HUES48 (cell line): ENCODE data around the gene SLC66A1.

Experiments used
- H3K27ac ChIP-seq: one replicate; pipeline ENCODE4 v1.7.0; 2013; ENCODE audit warnings: low read depth, low read length, inconsistent platforms
- H3K27me3 ChIP-seq: 2 replicates; pipeline ENCODE4 v1.6.1; 2013; ENCODE audit warnings: mild to moderate bottlenecking, low read length; ENCODE audit not compliant: control insufficient read depth, insufficient read depth
- H3K36me3 ChIP-seq: 2 replicates; pipeline ENCODE4 v1.6.1; 2013; ENCODE audit warnings: low read length; ENCODE audit not compliant: control insufficient read depth, insufficient read depth
- H3K4me1 ChIP-seq: 2 replicates; pipeline ENCODE4 v1.6.1; 2013; ENCODE audit warnings: mild to moderate bottlenecking, low read length; ENCODE audit not compliant: control insufficient read depth, insufficient read depth
- H3K4me3 ChIP-seq: 2 replicates; pipeline ENCODE4 v1.5.1; 2013; ENCODE audit warnings: mild to moderate bottlenecking, low read depth, low read length
- H3K9ac ChIP-seq: 2 replicates; pipeline ENCODE4 v1.6.1; 2013; ENCODE audit warnings: mild to moderate bottlenecking, low read depth, low read length, moderate library complexity
- H3K9me3 ChIP-seq: 2 replicates; pipeline ENCODE4 v1.6.1; 2013; ENCODE audit warnings: low read length; ENCODE audit not compliant: control insufficient read depth, insufficient read depth

Gene SLC66A1

GRCh38 chr1:19343617-19344350, 31.7 kb downstream of the SLC66A1 start:
- Histone ChIP-seq H3K4me3 (no peak overlapping the region), H3K9ac (no peak overlapping the region), H3K27ac (no peak overlapping the region), H3K4me1 (peaks cover 5% of the 10 kb centered on the region; the same call in 1 of the 2 replicates), H3K36me3 (peaks cover 45% of the 10 kb centered on the region), H3K27me3 (no peaks in the 10 kb centered on the region), H3K9me3 (no peaks in the 10 kb centered on the region)

GRCh38 chr1:19344372-19344810, 32.3 kb downstream of the SLC66A1 start:
- peaks cover 49% of the 10 kb centered on the region for H3K36me3 ChIP-seq
- H3K27me3 ChIP-seq, result no peaks in the 10 kb centered on the region
- no peak overlapping the region for H3K9ac ChIP-seq
- H3K9me3 ChIP-seq, result no peaks in the 10 kb centered on the region
- peaks cover 5% of the 10 kb centered on the region; the same call in 1 of the 2 replicates for H3K4me1 ChIP-seq
- no peak overlapping the region for H3K27ac ChIP-seq
- no peak overlapping the region for H3K4me3 ChIP-seq

- Histone ChIP-seq H3K4me3 (no peak overlapping the region), H3K9ac (no peak overlapping the region), H3K9me3 (no peaks in the 10 kb centered on the region), H3K36me3 (peaks cover 53% of the 10 kb centered on the region), H3K4me1 (peaks cover 5% of the 10 kb centered on the region; the same call in 1 of the 2 replicates), H3K27ac (no peak overlapping the region), H3K27me3 (no peaks in the 10 kb centered on the region)
These were observed 32.7 kb downstream of the SLC66A1 start for GRCh38 chr1:19344831-19345230.

GRCh38 chr1:19345391-19345790, 33.3 kb downstream of the SLC66A1 start:
- Histone ChIP-seq H3K4me3 (no peak overlapping the region), H3K27me3 (no peaks in the 10 kb centered on the region), H3K9me3 (no peaks in the 10 kb centered on the region), H3K9ac (no peak overlapping the region), H3K4me1 (peaks cover 5% of the 10 kb centered on the region; the same call in 1 of the 2 replicates), H3K36me3 (peaks cover 58% of the 10 kb centered on the region), H3K27ac (no peak overlapping the region)

GRCh38 chr1:19346026-19346425, 33.9 kb downstream of the SLC66A1 start:
- H3K36me3 ChIP-seq, result peaks cover 52% of the 10 kb centered on the region
- peaks cover 3% of the 10 kb centered on the region; the same call in 1 of the 2 replicates for H3K4me1 ChIP-seq
- no peak overlapping the region for H3K4me3 ChIP-seq
- no peaks in the 10 kb centered on the region for H3K9me3 ChIP-seq
- H3K27ac ChIP-seq, result no peak overlapping the region
- H3K27me3 ChIP-seq, result no peaks in the 10 kb centered on the region
- no peak overlapping the region for H3K9ac ChIP-seq

- H3K9ac ChIP-seq, result no peak overlapping the region
- peaks cover 62% of the 10 kb centered on the region for H3K36me3 ChIP-seq
- no peaks in the 10 kb centered on the region for H3K27me3 ChIP-seq
- H3K4me3 ChIP-seq, result no peak overlapping the region
- no peak overlapping the region for H3K27ac ChIP-seq
- H3K9me3 ChIP-seq, result no peaks in the 10 kb centered on the region
- no peaks in the 10 kb centered on the region; the same call in 1 of the 2 replicates for H3K4me1 ChIP-seq
These were observed 35.5 kb downstream of the SLC66A1 start for GRCh38 chr1:19347533-19348172.

- H3K9ac ChIP-seq, result no peak overlapping the region
- no peaks in the 10 kb centered on the region for H3K9me3 ChIP-seq
- H3K27me3 ChIP-seq, result no peaks in the 10 kb centered on the region
- H3K36me3 ChIP-seq, result peaks cover 58% of the 10 kb centered on the region
- H3K4me1 ChIP-seq, result peaks cover 10% of the 10 kb centered on the region
- no peak overlapping the region for H3K27ac ChIP-seq
- H3K4me3 ChIP-seq, result no peak overlapping the region
These were observed 36.5 kb downstream of the SLC66A1 start for GRCh38 chr1:19348441-19349198.

- H3K36me3 ChIP-seq, result peaks cover 51% of the 10 kb centered on the region
- no peak overlapping the region for H3K4me3 ChIP-seq
- no peaks in the 10 kb centered on the region for H3K9me3 ChIP-seq
- no peak overlapping the region for H3K9ac ChIP-seq
- no peak overlapping the region for H3K27ac ChIP-seq
- no peaks in the 10 kb centered on the region for H3K27me3 ChIP-seq
- peaks cover 23% of the 10 kb centered on the region for H3K4me1 ChIP-seq
These were observed 37.9 kb downstream of the SLC66A1 start for GRCh38 chr1:19349999-19350398.

- no peaks in the 10 kb centered on the region for H3K27me3 ChIP-seq
- no peak overlapping the region for H3K9ac ChIP-seq
- H3K4me1 ChIP-seq, result peaks cover 23% of the 10 kb centered on the region
- H3K36me3 ChIP-seq, result peaks cover 48% of the 10 kb centered on the region
- H3K27ac ChIP-seq, result no peak overlapping the region
- no peak overlapping the region for H3K4me3 ChIP-seq
- H3K9me3 ChIP-seq, result no peaks in the 10 kb centered on the region
These were observed 38.4 kb downstream of the SLC66A1 start for GRCh38 chr1:19350566-19350965.

- peaks cover 23% of the 10 kb centered on the region for H3K4me1 ChIP-seq
- no peak overlapping the region for H3K9ac ChIP-seq
These were observed 39.7 kb downstream of the SLC66A1 start for GRCh38 chr1:19351873-19352272.

GRCh38 chr1:19352839-19353238, 40.7 kb downstream of the SLC66A1 start:
- Histone ChIP-seq H3K36me3 (peaks cover 63% of the 10 kb centered on the region), H3K4me1 (peaks cover 23% of the 10 kb centered on the region), H3K9me3 (no peaks in the 10 kb centered on the region), H3K4me3 (no peak overlapping the region), H3K9ac (no peak overlapping the region), H3K27me3 (no peaks in the 10 kb centered on the region), H3K27ac (no peak overlapping the region)

More at GRCh38 chr1:19351873-19352272, 39.7 kb downstream of the SLC66A1 start:
- Histone ChIP-seq H3K4me3 (no peak overlapping the region), H3K9me3 (no peaks in the 10 kb centered on the region), H3K27ac (no peak overlapping the region), H3K36me3 (peaks cover 54% of the 10 kb centered on the region), H3K27me3 (no peaks in the 10 kb centered on the region)
